GM21381 (cell line): ENCODE measurements around the gene AASS.

Experiments
- ATAC-seq: cut with Tn5 transposase; IDR thresholded peaks from one replicate; pipeline ENCODE4 v1.9.1; 2021; ENCODE audit warnings: mild to moderate bottlenecking, moderate library complexity; ENCODE audit not compliant: unreplicated experiment

The AASS gene

GRCh38 chr7:122123746-122124145 lies 20.3 kb downstream of the AASS start:
- no peak for ATAC-seq

GRCh38 chr7:122118757-122119156 lies 25.3 kb downstream of the AASS start:
- no peak for ATAC-seq

GRCh38 chr7:122103064-122103463 lies 41.0 kb downstream of the AASS start:
- no peak for ATAC-seq

GRCh38 chr7:122100021-122100420 lies 44.0 kb downstream of the AASS start:
- no peak for ATAC-seq

- ATAC-seq: no peak
Measured at GRCh38 chr7:122095642-122096041, 48.4 kb downstream of the AASS start.

- no peak for ATAC-seq
Measured at GRCh38 chr7:122094549-122094948, 49.5 kb downstream of the AASS start.

- peak; percentile 97 for ATAC-seq
Measured at GRCh38 chr7:122092964-122093797, 50.9 kb downstream of the AASS start.

- ATAC-seq: no peak
Measured at GRCh38 chr7:122082670-122083069, 61.4 kb downstream of the AASS start.

GRCh38 chr7:122082160-122082559 lies 61.9 kb downstream of the AASS start:
- no peak for ATAC-seq

GRCh38 chr7:122073635-122074034 lies 70.4 kb downstream of the AASS start:
- ATAC-seq: no peak

GRCh38 chr7:122072924-122073599 lies 71.0 kb downstream of the AASS start:
- ATAC-seq: no peak

GRCh38 chr7:122072272-122072671 lies 71.8 kb downstream of the AASS start:
- no peak for ATAC-seq

- ATAC-seq: no peak
Measured at GRCh38 chr7:122070834-122071233, 73.2 kb downstream of the AASS start.

- no peak for ATAC-seq
Measured at GRCh38 chr7:122070062-122070461, 74.0 kb downstream of the AASS start.

- no peak for ATAC-seq
Measured at GRCh38 chr7:122068999-122069398, 75.0 kb downstream of the AASS start.

- ATAC-seq: no peak
Measured at GRCh38 chr7:122068046-122068445, 76.0 kb downstream of the AASS start.

- ATAC-seq: no peak
Measured at GRCh38 chr7:122067077-122067476, 77.0 kb downstream of the AASS start.

- ATAC-seq: no peak
Measured at GRCh38 chr7:122064971-122065370, 79.1 kb downstream of the AASS start.

- no peak for ATAC-seq
Measured at GRCh38 chr7:122063146-122063545, 80.9 kb downstream of the AASS start.

GRCh38 chr7:122059542-122059941 lies 84.5 kb downstream of the AASS start:
- ATAC-seq: no peak

- ATAC-seq: no peak
Measured at GRCh38 chr7:122056977-122057376, 87.1 kb downstream of the AASS start.

- ATAC-seq: no peak
Measured at GRCh38 chr7:122055073-122055472, 89.0 kb downstream of the AASS start.
